HCT116 (cell line): ENCODE data around the gene PLCB1.
"Not testable (repeated sequence)": the region's sequence is repeated elsewhere in the genome, so short reads cannot be mapped to it uniquely, and the experiment has no call there.

ENCODE experiments used
- ELF1 ChIP-seq: IDR thresholded peaks from 2 replicates; pipeline ENCODE4 v1.6.1; 2012; ENCODE audit warnings: low read depth, borderline replicate concordance
- EZH2 ChIP-seq: fragments of 200-600 bp; sonication (generic); IDR thresholded peaks from 2 replicates; pipeline ENCODE4 v1.6.1; 2017; ENCODE audit warnings: antibody characterized with exemption, mixed run types
- EZH2phosphoT487 ChIP-seq: fragments of 200-600 bp; IDR thresholded peaks from 2 replicates; pipeline ENCODE4 v1.6.1; 2018; ENCODE audit warnings: antibody characterized with exemption, borderline replicate concordance
- POLR2AphosphoS5 ChIP-seq: IDR thresholded peaks from 2 replicates; pipeline ENCODE4 v1.6.1; 2011; ENCODE audit warnings: mild to moderate bottlenecking, low read depth, low read length, moderate library complexity
- RAD21 ChIP-seq: IDR thresholded peaks from 2 replicates; pipeline ENCODE4 v1.6.1; 2012; ENCODE audit warnings: low read depth, mild to moderate bottlenecking
- SRF ChIP-seq: IDR thresholded peaks from 2 replicates; pipeline ENCODE4 v1.6.1; 2012; ENCODE audit warnings: low read depth
- ZFX ChIP-seq: fragments of 450-650 bp; IDR thresholded peaks from 2 replicates; pipeline ENCODE4 v1.6.1; 2017
- ZNF274 ChIP-seq: fragments of 200-500 bp; sonication (Bioruptor generic); IDR thresholded peaks from 2 replicates; pipeline ENCODE4 v1.6.1; 2014; ENCODE audit warnings: mild to moderate bottlenecking, low read depth, low read length, inconsistent platforms
- TF ChIP-seq, protein P1 (sequence below), 3 experiments: fragments of 200-600 bp in 1 of 3; sonication (generic) in 1 of 3; IDR thresholded peaks in 2 of 3; conservative IDR thresholded peaks in 1 of 3; 2 replicates each; pipeline ENCODE4 v1.5.1; 2012 to 2017; ENCODE audit warnings: low read depth in 2 of 3, low read length in 2 of 3, antibody characterized with exemption in 1 of 3, borderline replicate concordance in 1 of 3, control low read depth in 1 of 3, mild to moderate bottlenecking in 1 of 3, mixed read lengths in 1 of 3, mixed run types in 1 of 3, moderate library complexity in 1 of 3; ENCODE audit not compliant: insufficient read depth in 1 of 3

DNA sequence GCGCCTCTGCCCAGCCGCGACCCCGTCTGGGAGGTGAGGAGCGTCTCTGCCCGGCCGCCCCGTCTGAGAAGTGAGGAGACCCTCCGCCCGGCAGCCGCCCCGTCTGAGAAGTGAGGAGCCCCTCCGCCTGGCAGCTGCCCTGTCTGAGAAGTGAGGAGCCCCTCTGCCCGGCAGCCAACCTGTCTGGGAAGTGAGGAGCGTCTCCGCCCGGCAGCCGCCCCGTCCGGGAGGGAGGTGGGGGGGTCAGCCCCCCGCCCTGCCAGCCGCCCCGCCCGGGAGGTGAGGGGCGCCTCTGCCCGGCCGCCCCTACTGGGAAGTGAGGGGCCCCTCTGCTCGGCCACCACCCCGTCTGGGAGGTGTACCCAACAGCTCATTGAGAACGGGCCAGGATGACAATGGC is 512.4 kb downstream of the PLCB1 start:
- TF ChIP-seq, protein P1, sequence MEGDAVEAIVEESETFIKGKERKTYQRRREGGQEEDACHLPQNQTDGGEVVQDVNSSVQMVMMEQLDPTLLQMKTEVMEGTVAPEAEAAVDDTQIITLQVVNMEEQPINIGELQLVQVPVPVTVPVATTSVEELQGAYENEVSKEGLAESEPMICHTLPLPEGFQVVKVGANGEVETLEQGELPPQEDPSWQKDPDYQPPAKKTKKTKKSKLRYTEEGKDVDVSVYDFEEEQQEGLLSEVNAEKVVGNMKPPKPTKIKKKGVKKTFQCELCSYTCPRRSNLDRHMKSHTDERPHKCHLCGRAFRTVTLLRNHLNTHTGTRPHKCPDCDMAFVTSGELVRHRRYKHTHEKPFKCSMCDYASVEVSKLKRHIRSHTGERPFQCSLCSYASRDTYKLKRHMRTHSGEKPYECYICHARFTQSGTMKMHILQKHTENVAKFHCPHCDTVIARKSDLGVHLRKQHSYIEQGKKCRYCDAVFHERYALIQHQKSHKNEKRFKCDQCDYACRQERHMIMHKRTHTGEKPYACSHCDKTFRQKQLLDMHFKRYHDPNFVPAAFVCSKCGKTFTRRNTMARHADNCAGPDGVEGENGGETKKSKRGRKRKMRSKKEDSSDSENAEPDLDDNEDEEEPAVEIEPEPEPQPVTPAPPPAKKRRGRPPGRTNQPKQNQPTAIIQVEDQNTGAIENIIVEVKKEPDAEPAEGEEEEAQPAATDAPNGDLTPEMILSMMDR (IDR thresholded peaks at IDR 0.05 in 2 of 3, conservative IDR thresholded peaks at IDR 0.05 in 1 of 3; ENCODE audit: borderline replicate concordance in 1 of 3, insufficient read depth in 1 of 3, low read depth in 2 of 3, low read length in 2 of 3), result not testable (repeated sequence)
- TF ChIP-seq POLR2AphosphoS5, EZH2, ELF1, RAD21, SRF, ZFX, EZH2phosphoT487, ZNF274: not testable (repeated sequence)
